ENCODE measurements around the gene P4HTM. TPM values are rescaled to one million over a fixed set of nuclear protein-coding genes. Genes with fewer than 3 reads are reported as not detected.

P4HTM gene
- total and polyA plus RNA-seq, 2 donors (not counting 1 experiment from before 2014, with no cell fraction given) = 48.5 to 70.6 TPM

- peaks cover 0 to 10% of the 10 kb centered on the region in 2 experiments for H3K36me3 ChIP-seq (replicated peaks in 1 of 2; ENCODE audit: control extremely low read depth in 1 of 2, control insufficient read depth in 1 of 2, extremely low read depth in 1 of 2, insufficient read depth in 2 of 2, low read length in 1 of 2)
- under 1% methylated on average over 65 of the region's 65 CpGs for WGBS (ENCODE audit: insufficient coverage)
- H3K9me3 ChIP-seq (ENCODE audit: control extremely low read depth in 1 of 3, control insufficient read depth in 2 of 3, insufficient read depth in 1 of 3, low read length in 2 of 3) = no peaks in the 10 kb centered on the region
- no peaks in the 10 kb centered on the region for H3K9me3 Mint-ChIP-seq (ENCODE audit: insufficient read depth)
- H3K27me3 ChIP-seq (replicated peaks in 1 of 4; ENCODE audit: control extremely low read depth in 1 of 4, control insufficient read depth in 3 of 4, insufficient read depth in 4 of 4, low read length in 3 of 4) = no peaks in the 10 kb centered on the region
- CTCF ChIA-PET = interaction anchor here (0.6 to 5.6 kb wide), 12 partner anchors 9 to 339 kb away, joined by 3 to 73 read pairs (median 5); partner anchors contain the start of genes ARIH2, DALRD3, IMPDH2 and NDUFAF3
- peak within 1 kb of the TSS; percentile 99 for H3K27ac Mint-ChIP-seq
- peak within 1 kb of the TSS; percentile 95 for H3K9ac ChIP-seq (ENCODE audit: low read length)
- POLR2A ChIA-PET = interaction anchor here (0.6 to 4.0 kb wide), 17 partner anchors 9 to 1293 kb away, joined by 3 to 116 read pairs (median 5); partner anchors contain the start of genes ARIH2, DALRD3, IMPDH2 and NDUFAF3
- ATAC-seq (ENCODE audit: low read depth) = peak; percentile 86
- H3K4me1 Mint-ChIP-seq = peaks cover 27% of the 10 kb centered on the region
- peak within 1 kb of the TSS; percentile 95 to 96 for H3K27ac ChIP-seq (ENCODE audit: low read length in 2 of 2)
- H3K4me2 ChIP-seq (replicated peaks; ENCODE audit: low read depth, low read length, poor library complexity, severe bottlenecking) = peak within 1 kb of the TSS; percentile 93
- DNase-seq = peak; percentile 98
- H3K79me2 ChIP-seq (ENCODE audit: control insufficient read depth, insufficient read depth, low read length) = peaks cover 58% of the 10 kb centered on the region
- TF ChIP-seq CTCF (IDR thresholded peaks at IDR 0.05) = peak; percentile 52
- no peak for TF ChIP-seq EZH2 (IDR thresholded peaks at IDR 0.05; ENCODE audit: borderline replicate concordance, insufficient read depth, low read depth, low read length, poor library complexity, severe bottlenecking)
- H4K20me1 ChIP-seq (ENCODE audit: control insufficient read depth, insufficient read depth, low read length, poor library complexity, severe bottlenecking) = peaks cover 29% of the 10 kb centered on the region
- H3K4me1 ChIP-seq (ENCODE audit: control insufficient read depth in 2 of 2, insufficient read depth in 2 of 2, low read length in 2 of 2) = peaks cover 15 to 18% of the 10 kb centered on the region in 2 donors
- peak within 1 kb of the TSS; percentile 69 to 99 (median 94) for H3K4me3 ChIP-seq (ENCODE audit: control extremely low read depth in 1 of 5, extremely low read depth in 1 of 5, insufficient read depth in 1 of 5, low read depth in 2 of 5, low read length in 4 of 5)
- peak within 1 kb of the TSS; percentile 93 for H2AFZ ChIP-seq (ENCODE audit: insufficient read depth, low read depth, low read length, poor library complexity, severe bottlenecking)
- no peaks in the 10 kb centered on the region for H3K27me3 Mint-ChIP-seq
- intact Hi-C loops (cut with micrococcal nuclease) = loop anchor here (1.0 to 2.0 kb wide), 6 partner anchors 14 to 706 kb away; partner anchors contain the start of genes ARIH2, NICN1, NME6 and P4HTM
- H3K4me3 Mint-ChIP-seq = peak within 1 kb of the TSS; percentile 100
These were observed 17.2 kb downstream of the P4HTM start, which contains the start of gene WDR6 for GRCh38 chr3:49007068-49007770. Gene WDR6, plus strand, starts transcription at chr3:49007391. Its CDS starts 41 bp downstream, at chr3:49007432.

Data from B cell (primary cell).